DND-41 (cell line): ENCODE data around the gene KIAA1549.

Experiments
- CTCF ChIP-seq: IDR thresholded peaks from 2 replicates; pipeline ENCODE4 v1.5.1; 2012; ENCODE audit warnings: borderline replicate concordance, low read length, moderate library complexity, mild to moderate bottlenecking; ENCODE audit not compliant: poor library complexity, severe bottlenecking; ENCODE audit errors: extremely low read depth
- EZH2 ChIP-seq: IDR thresholded peaks from 3 replicates; pipeline ENCODE4 v1.6.1; 2012; ENCODE audit warnings: borderline replicate concordance, low read depth, mild to moderate bottlenecking, moderate library complexity, low read length, inconsistent platforms; ENCODE audit not compliant: severe bottlenecking

DNA sequence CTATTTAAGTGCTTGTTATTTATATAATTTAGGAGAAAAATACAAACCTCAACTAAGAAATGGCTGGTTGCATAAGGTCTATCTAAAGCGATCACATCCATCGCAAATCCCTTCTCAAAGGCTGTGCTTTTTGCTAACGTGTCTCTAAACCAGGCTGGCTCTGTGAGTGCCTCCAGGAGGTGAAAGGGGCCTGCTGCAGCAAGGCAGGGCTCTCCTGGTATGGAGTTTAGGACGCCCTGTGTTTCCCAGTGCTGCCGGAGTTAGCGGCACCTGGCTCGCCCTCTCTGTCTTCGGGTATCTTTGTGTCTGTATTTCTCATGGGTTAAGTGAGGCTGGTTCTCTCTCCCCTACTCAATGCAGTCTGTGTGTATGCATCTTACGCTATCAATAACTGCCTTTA is 114.8 kb downstream of the KIAA1549 start:
- TF ChIP-seq CTCF (no peak), EZH2 (no peak)
